DMS114 treated with DMSO at 0.1 percent for 48 hours (cell line): ENCODE data around the gene KCNJ10.
A peak's percentile ranks its signal among the peaks of the same experiment; 100 is the strongest.

Experiments used
- DNase-seq: peaks from one replicate; lab custom pipeline; 2025; ENCODE audit not compliant: unreplicated experiment; lab: John Stamatoyannopoulos, UW

Gene KCNJ10

GRCh38 chr1:160084771-160085321, 14.9 kb upstream of the KCNJ10 start:
- DNase-seq = no peak

DNA sequence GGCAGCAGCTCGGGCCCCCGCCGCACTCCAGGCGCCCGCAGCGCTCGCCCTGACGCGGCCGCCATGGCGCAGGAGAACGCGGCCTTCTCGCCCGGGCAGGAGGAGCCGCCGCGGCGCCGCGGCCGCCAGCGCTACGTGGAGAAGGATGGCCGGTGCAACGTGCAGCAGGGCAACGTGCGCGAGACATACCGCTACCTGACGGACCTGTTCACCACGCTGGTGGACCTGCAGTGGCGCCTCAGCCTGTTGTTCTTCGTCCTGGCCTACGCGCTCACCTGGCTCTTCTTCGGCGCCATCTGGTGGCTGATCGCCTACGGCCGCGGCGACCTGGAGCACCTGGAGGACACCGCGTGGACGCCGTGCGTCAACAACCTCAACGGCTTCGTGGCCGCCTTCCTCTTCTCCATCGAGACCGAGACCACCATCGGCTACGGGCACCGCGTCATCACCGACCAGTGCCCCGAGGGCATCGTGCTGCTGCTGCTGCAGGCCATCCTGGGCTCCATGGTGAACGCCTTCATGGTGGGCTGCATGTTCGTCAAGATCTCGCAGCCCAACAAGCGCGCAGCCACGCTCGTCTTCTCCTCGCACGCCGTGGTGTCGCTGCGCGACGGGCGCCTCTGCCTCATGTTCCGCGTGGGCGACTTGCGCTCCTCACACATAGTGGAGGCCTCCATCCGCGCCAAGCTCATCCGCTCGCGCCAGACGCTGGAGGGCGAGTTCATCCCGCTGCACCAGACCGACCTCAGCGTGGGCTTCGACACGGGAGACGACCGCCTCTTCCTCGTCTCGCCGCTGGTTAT, 14.2 kb upstream of the KCNJ10 start:
- DNase-seq = no peak

DNA sequence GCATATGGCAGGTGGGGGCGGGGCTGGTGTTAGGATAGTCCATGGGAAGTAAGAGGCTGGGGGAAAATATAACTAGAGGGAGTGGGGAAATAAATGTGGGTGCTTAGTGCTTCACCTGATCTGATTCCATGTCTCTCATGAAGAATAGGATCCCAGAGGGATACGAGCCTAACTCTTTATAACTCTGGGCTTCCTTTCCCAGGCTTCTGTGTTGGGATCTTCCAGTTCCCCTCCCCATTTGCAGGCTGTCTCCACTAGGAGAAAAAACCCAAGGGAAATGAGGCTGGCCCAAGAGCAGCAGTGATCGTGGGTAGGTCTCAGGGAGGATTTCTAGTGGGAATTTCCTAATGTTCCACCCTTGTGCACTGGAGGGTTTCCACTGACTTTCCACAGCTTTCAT, 13.0 kb upstream of the KCNJ10 start:
- no peak for DNase-seq

DNA sequence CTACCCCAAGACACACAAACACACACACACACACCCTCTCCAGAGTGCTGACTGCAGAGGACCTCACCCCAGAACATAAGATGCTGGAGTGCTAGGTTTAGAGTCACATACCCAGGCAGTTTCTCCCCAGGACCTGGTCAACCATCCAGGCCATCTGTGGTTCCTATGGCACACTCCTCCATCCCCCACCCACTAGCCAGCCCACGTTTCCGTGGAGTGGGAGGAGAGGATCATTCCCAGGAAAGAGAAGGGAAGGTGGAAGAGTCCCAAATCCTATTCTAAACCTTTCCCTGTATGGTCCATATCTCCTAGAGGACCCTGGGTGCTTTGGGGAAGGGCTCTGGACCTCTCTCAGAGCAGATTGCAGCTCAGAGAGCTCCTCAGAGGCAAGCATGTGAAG, 12.5 kb upstream of the KCNJ10 start:
- DNase-seq = no peak

DNA sequence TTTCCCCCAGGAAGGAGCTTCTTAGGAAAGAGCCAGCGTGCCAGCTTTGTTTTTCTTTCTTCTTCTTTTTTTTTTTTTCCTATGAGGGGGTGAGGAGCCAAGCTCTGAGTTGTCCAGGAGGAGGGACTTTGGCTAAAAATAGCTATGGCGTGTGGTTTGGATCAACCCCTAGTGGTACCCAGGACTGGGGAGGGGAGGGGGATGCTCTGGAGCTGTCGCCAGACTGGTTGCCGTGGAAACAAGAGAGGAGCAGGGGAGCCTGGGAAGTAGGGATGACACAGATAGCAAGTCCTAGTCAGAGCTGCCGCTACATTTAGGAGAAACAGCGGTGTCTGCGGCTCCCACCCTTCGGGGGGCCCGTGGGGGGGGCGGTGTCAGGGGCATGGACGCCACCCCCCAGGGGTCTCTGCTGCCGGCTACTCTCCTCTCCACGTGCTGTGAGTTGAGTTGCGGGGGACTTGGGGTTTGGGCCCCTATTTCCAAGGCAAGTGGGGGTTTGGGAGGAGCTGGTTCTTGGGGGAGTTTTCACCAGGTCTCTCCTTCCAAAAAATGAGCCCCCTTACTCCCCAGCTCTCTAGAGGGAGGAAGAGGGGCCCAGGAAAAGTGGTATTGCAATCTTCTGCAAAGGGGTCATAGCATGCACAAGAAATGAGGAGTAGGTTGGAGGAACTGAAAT, 11.4 kb upstream of the KCNJ10 start, which contains the start of gene KCNJ9:
KCNJ9 (plus strand) TSS at position 278 of the 676 bp plus-strand sequence. CDS start 2,493 bp downstream, outside the sequence.
- no peak for DNase-seq

GRCh38 chr1:160080381-160081100, 10.6 kb upstream of the KCNJ10 start:
- no peak for DNase-seq

GRCh38 chr1:160079448-160079847, 9.5 kb upstream of the KCNJ10 start:
- DNase-seq = no peak

DNA sequence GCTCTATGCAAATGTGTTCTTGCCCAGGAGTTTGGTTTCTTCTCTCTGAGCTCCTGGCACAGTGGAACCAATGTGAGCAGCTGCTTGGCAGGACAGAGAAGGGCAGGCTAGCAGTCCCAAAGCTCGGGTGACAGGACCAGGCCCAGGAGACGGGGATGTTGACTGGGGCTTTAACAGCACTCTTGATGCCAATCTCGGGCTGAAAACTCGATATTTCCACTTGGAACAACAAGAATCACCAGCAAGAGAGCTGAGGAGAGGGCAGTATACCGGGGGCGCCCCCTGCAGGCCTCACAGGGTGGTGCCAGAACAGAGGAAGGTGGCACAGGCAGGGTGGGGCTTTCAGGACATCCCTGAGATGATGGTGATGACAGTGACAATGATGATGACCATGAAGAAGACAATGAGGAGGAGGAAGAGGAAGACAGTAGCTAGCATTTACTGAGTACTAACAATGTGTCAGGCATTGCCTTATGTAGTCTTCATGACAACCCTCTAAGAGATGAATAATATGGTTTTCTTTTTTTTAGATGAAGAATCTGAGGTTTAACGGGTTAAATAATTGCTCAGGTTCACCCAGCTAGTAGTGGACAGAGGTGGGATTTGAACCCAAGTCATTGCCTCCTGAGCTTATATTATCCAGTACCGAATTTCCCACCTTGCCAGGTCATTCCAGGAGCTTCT, 8.7 kb upstream of the KCNJ10 start:
- DNase-seq = peak; percentile 20

DNA sequence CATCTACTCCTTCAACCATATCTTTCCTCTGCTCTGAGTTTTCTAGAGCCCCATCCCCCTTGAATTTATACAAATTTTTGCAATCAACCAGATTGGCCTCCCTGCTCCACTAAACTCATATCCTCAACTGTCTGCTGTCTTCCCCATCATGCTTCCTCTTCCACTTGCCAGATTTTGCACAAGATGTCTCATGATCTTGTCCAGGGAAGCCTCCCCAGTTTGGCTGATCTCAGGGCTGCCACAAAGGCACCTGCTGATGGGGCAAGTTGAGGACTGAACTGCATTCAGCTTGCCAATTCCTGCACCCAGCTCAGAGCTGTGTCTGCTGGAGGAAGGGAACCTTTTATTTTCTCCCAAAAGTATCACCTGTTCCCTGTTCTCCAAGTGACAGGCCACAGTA, 7.5 kb upstream of the KCNJ10 start:
- DNase-seq = no peak

DNA sequence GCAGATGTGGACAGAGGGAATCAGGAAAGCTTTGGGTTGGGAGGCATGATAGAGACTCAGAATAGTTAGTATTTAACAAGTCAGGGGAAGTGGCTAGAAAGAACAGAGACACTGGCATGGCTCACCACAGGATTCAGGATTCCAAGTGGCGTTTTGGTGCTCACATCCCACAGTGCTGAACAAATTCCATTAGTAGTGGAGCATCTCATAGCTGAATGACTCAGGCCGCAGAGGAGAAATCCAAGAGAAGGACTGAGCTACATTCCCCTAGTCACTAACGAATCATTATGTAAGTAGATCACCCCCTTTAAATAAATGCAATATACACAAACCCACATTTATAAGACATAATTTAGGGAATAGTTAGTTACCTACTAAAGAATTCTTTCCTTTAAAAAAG, 6.3 kb upstream of the KCNJ10 start:
- no peak for DNase-seq

- DNase-seq = no peak
Measured at GRCh38 chr1:160075836-160076235, 5.9 kb upstream of the KCNJ10 start.

DNA sequence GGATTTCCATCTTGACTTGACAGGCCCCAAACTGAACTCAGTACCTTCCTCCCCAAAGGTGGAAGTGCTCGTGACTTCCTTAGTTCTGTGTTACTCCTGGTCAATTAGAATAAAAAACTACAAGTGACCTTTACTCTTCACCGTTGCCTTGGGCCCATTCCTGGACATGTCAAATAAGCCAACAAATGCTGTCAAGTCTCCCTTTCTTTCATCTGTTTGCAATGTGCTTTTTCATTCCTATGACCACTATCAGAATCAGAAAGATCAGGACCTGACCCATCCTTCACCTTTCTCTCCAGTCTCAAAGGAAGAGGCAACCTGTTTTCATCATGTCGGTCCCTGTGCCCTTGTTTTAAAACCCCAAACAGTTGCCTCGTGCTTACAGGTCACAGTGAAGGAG, 4.9 kb upstream of the KCNJ10 start:
- DNase-seq = no peak

GRCh38 chr1:160071289-160071688, 1.3 kb upstream of the KCNJ10 start:
- DNase-seq = no peak

DNA sequence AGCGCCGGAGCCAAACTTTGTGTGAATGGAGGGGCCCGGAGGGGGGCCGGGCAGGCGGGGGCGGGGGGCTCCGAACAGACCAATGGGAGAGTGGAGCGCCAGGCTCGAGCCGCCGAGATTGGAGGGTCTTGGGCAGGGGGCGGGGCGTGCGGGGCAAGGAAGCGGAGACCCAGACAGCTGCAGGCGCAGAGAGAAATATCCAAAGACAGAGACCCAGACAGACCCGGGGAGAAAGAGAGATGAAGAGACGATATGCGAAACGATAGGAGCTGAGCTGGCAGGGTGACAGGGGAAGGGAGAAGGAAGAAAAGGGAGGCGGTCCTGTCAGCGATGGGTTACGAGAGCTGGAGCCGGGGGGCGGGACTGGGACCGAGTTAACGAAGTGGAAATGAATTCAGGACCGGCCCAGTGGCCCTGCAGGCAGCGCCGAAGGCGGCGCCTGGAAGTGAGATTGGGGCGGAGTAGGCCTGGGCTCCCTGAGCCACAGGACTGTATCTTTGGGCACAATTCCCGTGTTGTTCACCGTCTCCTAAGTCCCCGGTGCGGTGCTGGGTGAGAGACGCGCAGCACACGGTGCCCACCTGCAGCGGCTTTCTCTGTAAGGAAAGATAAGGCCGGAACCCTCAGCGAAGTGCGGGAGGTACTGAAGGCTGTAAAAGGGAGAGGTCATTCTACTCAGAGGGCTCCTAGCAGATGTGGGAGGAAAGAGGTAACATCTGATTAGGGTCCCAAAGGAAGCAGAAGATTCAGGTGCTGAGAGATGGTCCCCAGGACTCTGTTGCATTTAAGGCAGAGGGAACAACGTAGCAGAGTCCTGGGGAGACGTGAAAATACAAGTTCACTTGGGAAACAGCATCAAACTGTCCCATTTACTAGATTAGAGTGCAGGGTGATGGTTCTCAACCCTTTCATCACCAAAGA, 543 bp upstream of the KCNJ10 start:
- peak; percentile 76 for DNase-seq

DNA sequence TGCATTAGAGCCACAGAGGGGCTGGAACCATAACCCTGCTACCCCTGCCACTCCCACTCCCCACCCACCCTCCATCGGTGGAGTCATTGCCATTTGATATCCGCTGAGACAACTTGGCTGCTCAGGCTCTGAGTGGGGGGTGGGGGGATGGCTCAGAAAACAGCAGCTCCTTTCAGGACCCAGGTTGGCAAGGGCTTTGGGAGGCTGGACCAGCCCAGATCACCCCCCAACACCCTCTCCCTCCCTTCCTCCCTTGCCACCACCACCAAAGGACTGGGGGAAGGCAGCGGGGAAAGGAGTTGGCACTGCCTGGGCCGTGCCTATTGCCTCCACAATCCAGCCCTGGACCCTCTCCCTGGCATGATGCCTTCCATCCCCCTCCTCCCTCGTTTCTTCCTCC, 1.7 kb downstream of the KCNJ10 start:
- no peak for DNase-seq

- DNase-seq = no peak
Measured at GRCh38 chr1:160066829-160067745, 2.9 kb downstream of the KCNJ10 start.

GRCh38 chr1:160064746-160065145, 5.2 kb downstream of the KCNJ10 start:
- DNase-seq = no peak

DNA sequence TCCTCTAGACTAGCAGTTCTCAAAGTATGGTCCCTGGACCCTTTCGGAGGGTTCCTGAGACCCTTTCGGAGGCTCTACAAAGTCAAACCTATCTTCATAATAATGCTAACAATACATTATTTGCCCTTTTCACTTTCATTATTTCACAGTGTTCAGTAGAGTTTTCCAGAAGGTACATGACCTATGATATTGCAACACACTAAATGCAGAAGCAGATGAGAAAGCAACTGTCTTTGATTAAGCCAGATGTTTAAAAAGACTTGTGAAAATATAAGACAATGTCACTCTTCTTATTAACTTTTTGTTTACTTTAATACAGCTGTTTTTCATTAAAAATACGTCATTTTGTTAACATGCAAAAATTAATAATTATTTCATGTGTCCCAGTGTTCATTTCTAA, 5.8 kb downstream of the KCNJ10 start:
- no peak for DNase-seq

GRCh38 chr1:160063176-160063575, 6.8 kb downstream of the KCNJ10 start:
- no peak for DNase-seq
